WERI-Rb-1 (cell line): ENCODE measurements around the gene RAD18.

ENCODE experiments used
- DNase-seq: peaks from one replicate; pipeline ENCODE4 v3.0.0-alpha.2; 2020
- H3K27ac ChIP-seq: fragments of 250-450 bp; sonication (Bioruptor Pico); 2 replicates; pipeline ENCODE4 v1.5.1; 2020; ENCODE audit warnings: mild to moderate bottlenecking, moderate library complexity
- H3K27me3 ChIP-seq: fragments of 250-450 bp; sonication (Bioruptor Pico); 2 replicates; pipeline ENCODE4 v1.5.1; 2021; ENCODE audit warnings: mild to moderate bottlenecking, low read depth, moderate library complexity; ENCODE audit not compliant: insufficient read depth, severe bottlenecking
- H3K36me3 ChIP-seq: fragments of 250-450 bp; sonication (Bioruptor Pico); 2 replicates; pipeline ENCODE4 v1.5.1; 2020; ENCODE audit warnings: mild to moderate bottlenecking, moderate library complexity
- H3K4me3 ChIP-seq: 2 replicates; pipeline ENCODE4 v1.5.1; 2011; ENCODE audit warnings: low read depth, mild to moderate bottlenecking, control low read depth, low read length
- H3K9me3 ChIP-seq: fragments of 250-450 bp; sonication (Bioruptor Pico); 2 replicates; pipeline ENCODE4 v1.5.1; 2021; ENCODE audit warnings: mild to moderate bottlenecking, moderate library complexity; ENCODE audit not compliant: severe bottlenecking
- CTCF ChIP-seq: IDR thresholded peaks from 2 replicates; pipeline ENCODE4 v1.5.1; 2011; ENCODE audit warnings: low read depth, mild to moderate bottlenecking, control low read depth, inconsistent platforms, low read length

RAD18 gene

GRCh38 chr3:9007213-9007612 lies 43.9 kb upstream of the RAD18 start:
- no peak for TF ChIP-seq CTCF

GRCh38 chr3:9000041-9000440 lies 36.8 kb upstream of the RAD18 start:
- no peak for TF ChIP-seq CTCF
- Histone ChIP-seq H3K9me3 (no peaks in the 10 kb centered on the region), H3K36me3 (no peaks in the 10 kb centered on the region), H3K27ac (no peak overlapping the region), H3K27me3 (no peaks in the 10 kb centered on the region), H3K4me3 (no peak overlapping the region)
- no peak for DNase-seq

More at GRCh38 chr3:9007213-9007612, 43.9 kb upstream of the RAD18 start:
- no peaks in the 10 kb centered on the region for H3K27me3 ChIP-seq
- H3K36me3 ChIP-seq, result peaks cover 4% of the 10 kb centered on the region; the same call in 1 of the 2 replicates
- no peak for DNase-seq
- no peak overlapping the region for H3K27ac ChIP-seq
- no peak overlapping the region for H3K4me3 ChIP-seq
- H3K9me3 ChIP-seq, result no peaks in the 10 kb centered on the region

- no peaks in the 10 kb centered on the region for H3K9me3 ChIP-seq
- no peak for DNase-seq
- no peak overlapping the region for H3K27ac ChIP-seq
- no peaks in the 10 kb centered on the region for H3K36me3 ChIP-seq
- no peak for TF ChIP-seq CTCF
- no peaks in the 10 kb centered on the region for H3K27me3 ChIP-seq
- no peak overlapping the region for H3K4me3 ChIP-seq
Measured at GRCh38 chr3:8997151-8997550, 33.9 kb upstream of the RAD18 start.

- no peak overlapping the region for H3K27ac ChIP-seq
- no peak for TF ChIP-seq CTCF
- no peaks in the 10 kb centered on the region for H3K9me3 ChIP-seq
- no peak for DNase-seq
- no peaks in the 10 kb centered on the region for H3K36me3 ChIP-seq
- H3K27me3 ChIP-seq, result no peaks in the 10 kb centered on the region
- H3K4me3 ChIP-seq, result no peak overlapping the region
Measured at GRCh38 chr3:8996681-8997121, 33.4 kb upstream of the RAD18 start.

- Histone ChIP-seq H3K36me3 (no peaks in the 10 kb centered on the region), H3K4me3 (no peak overlapping the region), H3K27me3 (no peaks in the 10 kb centered on the region), H3K27ac (no peak overlapping the region), H3K9me3 (no peaks in the 10 kb centered on the region)
- no peak for DNase-seq
- no peak for TF ChIP-seq CTCF
Measured at GRCh38 chr3:8996216-8996615, 32.9 kb upstream of the RAD18 start.

GRCh38 chr3:8994226-8994625 lies 31.0 kb upstream of the RAD18 start:
- no peak for TF ChIP-seq CTCF

More at GRCh38 chr3:8994226-8994625, 31.0 kb upstream of the RAD18 start:
- Histone ChIP-seq H3K9me3 (no peaks in the 10 kb centered on the region), H3K27me3 (no peaks in the 10 kb centered on the region), H3K27ac (no peak overlapping the region), H3K4me3 (no peak overlapping the region), H3K36me3 (no peaks in the 10 kb centered on the region)
- no peak for DNase-seq
